ENCODE results near the gene OASL. TPM values are rescaled to one million over a fixed set of nuclear protein-coding genes. Genes with fewer than 3 reads are reported as not detected.

The OASL gene
- total and polyA plus RNA-seq, 9 of the 15 experiments (the other 6 are each of a cell fraction or from before 2014, with no cell fraction given) = 0.14 TPM; not detected in 8

DNA sequence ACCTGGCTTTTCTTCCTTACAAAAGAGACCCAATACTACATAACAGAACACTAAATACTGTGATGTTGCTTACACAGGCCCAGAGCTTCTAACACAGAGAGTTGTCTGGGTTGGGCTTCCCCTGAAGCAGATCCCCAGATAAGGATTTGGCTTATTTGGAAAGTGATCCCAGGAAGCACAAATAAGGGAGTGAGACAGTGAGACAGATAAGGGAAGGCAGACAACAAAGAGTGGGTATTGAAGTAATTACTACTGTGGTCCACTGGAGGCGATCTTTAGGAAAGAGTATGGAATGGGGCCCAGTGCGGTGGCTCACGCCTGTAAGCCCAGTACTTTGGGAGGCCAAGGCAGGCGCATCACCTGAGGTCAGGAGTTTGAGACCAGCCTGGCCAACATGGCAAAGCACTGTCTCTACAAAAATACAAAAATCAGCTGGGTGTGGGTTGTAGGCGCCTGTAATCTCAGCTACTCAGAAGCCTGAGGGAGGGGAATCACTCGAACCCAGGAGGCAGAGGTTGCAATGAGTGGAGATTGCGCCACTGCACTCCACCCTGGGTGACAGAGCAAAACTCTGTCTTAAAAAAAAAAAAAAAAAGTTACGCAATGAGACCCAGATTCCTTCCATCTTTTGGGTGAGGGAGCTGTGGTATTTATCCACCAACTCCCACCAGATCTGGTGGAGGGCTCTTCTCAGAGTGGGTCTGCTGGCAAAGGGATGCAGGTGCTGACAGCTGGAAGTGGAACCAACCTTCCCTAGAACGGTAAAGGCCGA lies 12.6 kb downstream of the OASL start (continued):
- TF ChIP-seq, protein P1, sequence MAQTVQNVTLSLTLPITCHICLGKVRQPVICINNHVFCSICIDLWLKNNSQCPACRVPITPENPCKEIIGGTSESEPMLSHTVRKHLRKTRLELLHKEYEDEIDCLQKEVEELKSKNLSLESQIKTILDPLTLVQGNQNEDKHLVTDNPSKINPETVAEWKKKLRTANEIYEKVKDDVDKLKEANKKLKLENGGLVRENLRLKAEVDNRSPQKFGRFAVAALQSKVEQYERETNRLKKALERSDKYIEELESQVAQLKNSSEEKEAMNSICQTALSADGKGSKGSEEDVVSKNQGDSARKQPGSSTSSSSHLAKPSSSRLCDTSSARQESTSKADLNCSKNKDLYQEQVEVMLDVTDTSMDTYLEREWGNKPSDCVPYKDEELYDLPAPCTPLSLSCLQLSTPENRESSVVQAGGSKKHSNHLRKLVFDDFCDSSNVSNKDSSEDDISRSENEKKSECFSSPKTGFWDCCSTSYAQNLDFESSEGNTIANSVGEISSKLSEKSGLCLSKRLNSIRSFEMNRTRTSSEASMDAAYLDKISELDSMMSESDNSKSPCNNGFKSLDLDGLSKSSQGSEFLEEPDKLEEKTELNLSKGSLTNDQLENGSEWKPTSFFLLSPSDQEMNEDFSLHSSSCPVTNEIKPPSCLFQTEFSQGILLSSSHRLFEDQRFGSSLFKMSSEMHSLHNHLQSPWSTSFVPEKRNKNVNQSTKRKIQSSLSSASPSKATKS (CRISPR knock-in tag; IDR thresholded peaks at IDR 0.05) = no peak
- TF ChIP-seq MTA3 (IDR thresholded peaks at IDR 0.05; ENCODE audit: borderline replicate concordance) (peak; percentile 47; the same call in 1 of the 2 replicates), ZNF384 (IDR thresholded peaks at IDR 0.05; ENCODE audit: low read depth, low read length) (peak; percentile 70), CEBPB (tag; IDR thresholded peaks at IDR 0.05) (peak; percentile 98), ZNF766 (CRISPR knock-in tag; conservative IDR thresholded peaks at IDR 0.05) (0 out of 2 replicates have a peak, but pooled peaks have one; percentile 54), PRMT5 (CRISPR knock-in tag; IDR thresholded peaks at IDR 0.05) (no peak), ADNP (tag; IDR thresholded peaks at IDR 0.05) (0 out of 2 replicates have a peak, but pooled peaks have one; percentile 24), RCOR1 (IDR thresholded peaks at IDR 0.05; ENCODE audit: borderline replicate concordance in 1 of 2, low read depth in 2 of 2, low read length in 2 of 2) (peak in 1 of 2 experiments; percentile 37; a peak in 2 of 4 replicates), ARID1B (IDR thresholded peaks at IDR 0.05) (peak; percentile 48), FOXP1 (CRISPR knock-in tag; IDR thresholded peaks at IDR 0.05) (peak; percentile 45; the same call in 1 of the 2 replicates), CREM (IDR thresholded peaks at IDR 0.05; ENCODE audit: low read depth) (peak; percentile 16; the same call in 1 of the 2 replicates)
